Effector memory CD4-positive, alpha-beta T cell (primary cell): ENCODE data around the gene TINCR.

Experiments
- DNase-seq, 3 donors: peaks; one replicate each; pipeline ENCODE4 v3.0.0-alpha.2; 2020
- H3K27ac ChIP-seq: 2 replicates; pipeline ENCODE4 v1.7.0; 2013; ENCODE audit warnings: mild to moderate bottlenecking, low read length, moderate library complexity; ENCODE audit not compliant: insufficient read depth, poor library complexity, severe bottlenecking
- H3K27me3 ChIP-seq: replicated peaks from 2 replicates; pipeline ENCODE4 v1.7.0; 2013; ENCODE audit warnings: mild to moderate bottlenecking, low read length; ENCODE audit not compliant: insufficient read depth, control insufficient read depth, poor library complexity, severe bottlenecking
- H3K36me3 ChIP-seq: 2 replicates; pipeline ENCODE4 v1.7.0; 2013; ENCODE audit warnings: mild to moderate bottlenecking, low read length, moderate library complexity; ENCODE audit not compliant: control insufficient read depth, insufficient read depth
- H3K4me1 ChIP-seq: 2 replicates; pipeline ENCODE4 v1.7.0; 2013; ENCODE audit warnings: low read length, mild to moderate bottlenecking; ENCODE audit not compliant: control insufficient read depth, insufficient read depth, poor library complexity, severe bottlenecking
- H3K4me3 ChIP-seq: 2 replicates; pipeline ENCODE4 v1.7.0; 2013; ENCODE audit warnings: low read length, low read depth, mild to moderate bottlenecking; ENCODE audit not compliant: insufficient read depth, poor library complexity, severe bottlenecking
- H3K9me3 ChIP-seq: 2 replicates; pipeline ENCODE4 v1.7.0; 2013; ENCODE audit warnings: mild to moderate bottlenecking, low read length, moderate library complexity; ENCODE audit not compliant: control insufficient read depth

TINCR gene

GRCh38 chr19:5603626-5604025, 35.9 kb upstream of the TINCR start:
- H3K9me3 ChIP-seq, result no peaks in the 10 kb centered on the region
- H3K4me3 ChIP-seq, result no peak overlapping the region
- no peaks in the 10 kb centered on the region for H3K27me3 ChIP-seq
- no peak for DNase-seq
- H3K27ac ChIP-seq, result no peak overlapping the region
- H3K4me1 ChIP-seq, result no peaks in the 10 kb centered on the region
- H3K36me3 ChIP-seq, result peaks cover 93% of the 10 kb centered on the region

GRCh38 chr19:5600797-5601196, 33.0 kb upstream of the TINCR start:
- H3K4me3 ChIP-seq, result no peak overlapping the region
- no peaks in the 10 kb centered on the region for H3K4me1 ChIP-seq
- DNase-seq, result no peak
- H3K9me3 ChIP-seq, result no peaks in the 10 kb centered on the region
- H3K27me3 ChIP-seq, result no peaks in the 10 kb centered on the region
- no peak overlapping the region for H3K27ac ChIP-seq
- H3K36me3 ChIP-seq, result peaks cover 93% of the 10 kb centered on the region

- Histone ChIP-seq H3K27ac (no peak overlapping the region), H3K4me1 (no peaks in the 10 kb centered on the region), H3K36me3 (peaks cover 95% of the 10 kb centered on the region)
Observed at GRCh38 chr19:5595745-5596144, 28.0 kb upstream of the TINCR start.

GRCh38 chr19:5595129-5595528, 27.4 kb upstream of the TINCR start:
- DNase-seq, result no peak
- H3K36me3 ChIP-seq, result peaks cover 95% of the 10 kb centered on the region
- H3K9me3 ChIP-seq, result no peaks in the 10 kb centered on the region
- H3K4me3 ChIP-seq, result no peak overlapping the region
- no peak overlapping the region for H3K27ac ChIP-seq
- no peaks in the 10 kb centered on the region for H3K4me1 ChIP-seq
- H3K27me3 ChIP-seq, result no peaks in the 10 kb centered on the region

More at GRCh38 chr19:5595745-5596144, 28.0 kb upstream of the TINCR start:
- Histone ChIP-seq H3K27me3 (no peaks in the 10 kb centered on the region), H3K4me3 (no peak overlapping the region), H3K9me3 (no peaks in the 10 kb centered on the region)
- no peak for DNase-seq

- no peaks in the 10 kb centered on the region for H3K27me3 ChIP-seq
- no peak overlapping the region for H3K4me3 ChIP-seq
- H3K36me3 ChIP-seq, result peaks cover 95% of the 10 kb centered on the region
- H3K27ac ChIP-seq, result no peak overlapping the region
- H3K4me1 ChIP-seq, result no peaks in the 10 kb centered on the region
- H3K9me3 ChIP-seq, result no peaks in the 10 kb centered on the region
- DNase-seq, result no peak
Observed at GRCh38 chr19:5594521-5594950, 26.8 kb upstream of the TINCR start.

- no peak for DNase-seq
Observed at GRCh38 chr19:5593343-5594255, 25.8 kb upstream of the TINCR start.

GRCh38 chr19:5592531-5593342, 25.0 kb upstream of the TINCR start:
- no peaks in the 10 kb centered on the region for H3K9me3 ChIP-seq
- H3K27me3 ChIP-seq, result no peaks in the 10 kb centered on the region
- no peak overlapping the region for H3K4me3 ChIP-seq
- H3K36me3 ChIP-seq, result peaks cover 96% of the 10 kb centered on the region
- H3K27ac ChIP-seq, result no peak overlapping the region
- no peak for DNase-seq
- no peaks in the 10 kb centered on the region for H3K4me1 ChIP-seq

More at GRCh38 chr19:5593343-5594255, 25.8 kb upstream of the TINCR start:
- no peak overlapping the region for H3K27ac ChIP-seq
- H3K4me1 ChIP-seq, result no peaks in the 10 kb centered on the region
- no peaks in the 10 kb centered on the region for H3K27me3 ChIP-seq
- no peaks in the 10 kb centered on the region for H3K9me3 ChIP-seq
- H3K4me3 ChIP-seq, result no peak overlapping the region
- H3K36me3 ChIP-seq, result peaks cover 95% of the 10 kb centered on the region

GRCh38 chr19:5591476-5591875, 23.7 kb upstream of the TINCR start:
- no peaks in the 10 kb centered on the region for H3K27me3 ChIP-seq
- peaks cover 92% of the 10 kb centered on the region for H3K36me3 ChIP-seq
- H3K4me3 ChIP-seq, result no peak overlapping the region
- H3K27ac ChIP-seq, result no peak overlapping the region
- peaks cover 2% of the 10 kb centered on the region for H3K4me1 ChIP-seq
- no peak for DNase-seq
- no peaks in the 10 kb centered on the region for H3K9me3 ChIP-seq

GRCh38 chr19:5590865-5591154, 23.1 kb upstream of the TINCR start:
- no peaks in the 10 kb centered on the region for H3K27me3 ChIP-seq
- H3K27ac ChIP-seq, result no peak overlapping the region
- no peak overlapping the region for H3K4me3 ChIP-seq
- no peak for DNase-seq
- no peaks in the 10 kb centered on the region for H3K9me3 ChIP-seq
- H3K36me3 ChIP-seq, result peaks cover 85% of the 10 kb centered on the region
- H3K4me1 ChIP-seq, result peaks cover 8% of the 10 kb centered on the region
